ENCODE measurements around the gene FKBP6. TPM values are rescaled to one million over a fixed set of nuclear protein-coding genes. Genes with fewer than 3 reads are reported as not detected.
A peak's percentile ranks its signal among the peaks of the same experiment; 100 is the strongest.

The FKBP6 gene
- polyA plus RNA-seq, 6 donors from 2014 or later, result not detected

- ATAC-seq (ENCODE audit: low read depth in 2 of 2) (no peak), DNase-seq (no peak)
- H3K36me3 Mint-ChIP-seq, result no peaks in the 10 kb centered on the region
- H3K4me3 Mint-ChIP-seq, result no peak overlapping the region
- no peak overlapping the region for H3K27ac Mint-ChIP-seq
- no peaks in the 10 kb centered on the region for H3K27me3 Mint-ChIP-seq
- H3K9me3 Mint-ChIP-seq, result peaks cover 0 to 2% (median 0%) of the 10 kb centered on the region in 7 donors
- H3K4me1 Mint-ChIP-seq, result peaks cover 0 to 7% (median 0%) of the 10 kb centered on the region in 3 donors
Observed at GRCh38 chr7:73330772-73331171, 2.8 kb downstream of the FKBP6 start.

- peak overlapping the region in 1 of 6 donors; percentile 60 for H3K27ac Mint-ChIP-seq
- H3K36me3 Mint-ChIP-seq, result no peaks in the 10 kb centered on the region
- H3K9me3 Mint-ChIP-seq, result peaks cover 0 to 2% (median 0%) of the 10 kb centered on the region in 7 donors
- ATAC-seq (ENCODE audit: low read depth in 2 of 2) (no peak), DNase-seq (no peak)
- H3K4me3 Mint-ChIP-seq, result no peak overlapping the region
- H3K27me3 Mint-ChIP-seq, result no peaks in the 10 kb centered on the region
- H3K4me1 Mint-ChIP-seq, result peaks cover 0 to 1% (median 0%) of the 10 kb centered on the region in 3 donors
Observed at GRCh38 chr7:73332447-73332846, 4.5 kb downstream of the FKBP6 start.

- Mint-ChIP-seq H3K9me3 (no peaks in the 10 kb centered on the region), H3K4me3 (no peak overlapping the region), H3K27ac (no peak overlapping the region), H3K4me1 (no peaks in the 10 kb centered on the region), H3K27me3 (peaks cover 0 to 5% (median 0%) of the 10 kb centered on the region in 3 donors), H3K36me3 (no peaks in the 10 kb centered on the region)
- ATAC-seq (ENCODE audit: low read depth in 2 of 2) (no peak), DNase-seq (no peak)
Observed at GRCh38 chr7:73338321-73338720, 10.4 kb downstream of the FKBP6 start.

DNA sequence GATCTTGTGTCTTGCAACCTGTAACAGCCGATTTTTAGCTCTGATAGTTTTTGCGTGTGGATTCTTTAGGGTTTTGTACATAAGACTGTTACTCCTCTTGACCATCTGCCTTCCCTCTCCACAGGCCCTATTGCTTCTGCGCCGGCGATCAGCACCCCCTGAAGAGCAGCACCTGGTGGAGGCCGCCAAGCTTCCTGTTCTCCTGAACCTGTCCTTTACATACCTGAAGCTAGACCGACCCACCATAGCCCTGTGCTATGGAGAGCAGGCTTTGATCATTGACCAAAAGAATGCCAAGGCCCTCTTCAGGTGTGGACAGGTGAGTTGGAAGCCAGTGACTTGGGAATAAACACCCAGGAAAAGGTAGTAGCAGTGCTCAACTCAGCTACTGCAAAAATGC, 12.6 kb downstream of the FKBP6 start:
- ATAC-seq (ENCODE audit: low read depth in 2 of 2) (no peak), DNase-seq (no peak)
- Mint-ChIP-seq H3K9me3 (no peaks in the 10 kb centered on the region), H3K4me3 (no peak overlapping the region), H3K27me3 (peaks cover 0 to 14% (median 0%) of the 10 kb centered on the region in 3 donors), H3K27ac (no peak overlapping the region), H3K36me3 (no peaks in the 10 kb centered on the region), H3K4me1 (peaks cover 0 to under 1% (median 0%) of the 10 kb centered on the region in 3 donors)

GRCh38 chr7:73341877-73342276, 13.9 kb downstream of the FKBP6 start:
- DNase-seq, result no peak
- H3K4me3 Mint-ChIP-seq, result no peak overlapping the region
- ATAC-seq (ENCODE audit: low read depth in 2 of 2), result no peak
- no peaks in the 10 kb centered on the region for H3K36me3 Mint-ChIP-seq
- no peak overlapping the region for H3K27ac Mint-ChIP-seq
- peaks cover 0 to 19% (median 8%) of the 10 kb centered on the region in 3 donors for H3K27me3 Mint-ChIP-seq
- peaks cover 0 to 5% (median 0%) of the 10 kb centered on the region in 3 donors for H3K4me1 Mint-ChIP-seq
- no peaks in the 10 kb centered on the region for H3K9me3 Mint-ChIP-seq

DNA sequence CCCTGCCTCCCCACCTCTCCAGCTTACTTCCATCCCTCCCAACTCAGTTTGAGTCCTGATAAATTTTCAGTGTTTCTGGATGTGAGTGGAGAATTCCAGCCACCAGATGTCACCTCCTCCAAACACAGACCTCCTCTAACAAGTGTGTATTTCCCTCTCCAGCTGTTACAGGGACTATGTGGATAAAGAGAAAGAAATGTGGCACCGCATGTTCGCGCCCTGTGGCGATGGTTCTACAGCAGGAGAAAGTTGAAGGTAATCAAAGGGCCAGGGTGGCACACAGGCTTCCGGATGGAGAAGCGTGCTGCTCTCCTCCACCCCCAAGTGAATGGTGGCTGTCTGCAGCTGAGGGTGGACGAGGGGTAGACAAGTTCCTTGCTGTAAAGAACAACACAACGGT, 14.7 kb downstream of the FKBP6 start:
- H3K9me3 Mint-ChIP-seq, result no peaks in the 10 kb centered on the region

GRCh38 chr7:73343671-73344380, 15.9 kb downstream of the FKBP6 start:
- H3K27ac Mint-ChIP-seq, result no peak overlapping the region
- no peak overlapping the region for H3K4me3 Mint-ChIP-seq

More for the DNA sequence above, 14.7 kb downstream of the FKBP6 start:
- no peaks in the 10 kb centered on the region for H3K36me3 Mint-ChIP-seq
- peaks cover 0 to 5% (median 0%) of the 10 kb centered on the region in 3 donors for H3K4me1 Mint-ChIP-seq
- ATAC-seq (ENCODE audit: low read depth in 2 of 2) (no peak), DNase-seq (no peak)
- peaks cover 0 to 19% (median 8%) of the 10 kb centered on the region in 3 donors for H3K27me3 Mint-ChIP-seq
- H3K27ac Mint-ChIP-seq, result peak overlapping the region in 1 of 6 donors; percentile 57
- H3K4me3 Mint-ChIP-seq, result no peak overlapping the region

DNA sequence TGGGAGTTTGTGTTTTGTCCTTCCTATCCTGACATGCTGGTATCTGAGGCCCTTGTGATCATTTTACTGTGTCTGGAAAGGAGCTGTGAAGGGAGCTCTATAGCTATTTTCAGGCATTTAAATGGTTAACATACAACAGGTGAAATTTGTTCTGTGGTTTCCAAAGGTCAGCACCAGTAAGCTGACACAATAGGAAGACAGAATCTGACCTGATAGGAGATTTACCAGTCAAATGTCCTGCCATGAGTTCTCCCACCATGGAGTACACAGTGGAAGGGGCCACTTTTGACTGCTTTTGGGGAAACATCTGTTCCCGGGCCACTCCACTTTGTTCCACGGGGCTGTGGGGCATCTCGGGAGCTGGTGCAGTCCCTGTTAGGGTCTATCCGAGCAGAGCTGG, 17.6 kb downstream of the FKBP6 start:
- DNase-seq (no peak), ATAC-seq (ENCODE audit: low read depth in 2 of 2) (no peak)
- Mint-ChIP-seq H3K9me3 (no peaks in the 10 kb centered on the region), H3K36me3 (no peaks in the 10 kb centered on the region), H3K27ac (peak overlapping the region in 2 of 6 donors; percentile 44 to 68), H3K27me3 (peaks cover 8 to 19% (median 16%) of the 10 kb centered on the region in 3 donors), H3K4me3 (no peak overlapping the region), H3K4me1 (peaks cover 0 to 5% (median 2%) of the 10 kb centered on the region in 3 donors)

More at GRCh38 chr7:73343671-73344380, 15.9 kb downstream of the FKBP6 start:
- Mint-ChIP-seq H3K27me3 (peaks cover 8 to 19% (median 16%) of the 10 kb centered on the region in 3 donors), H3K4me1 (peaks cover 0 to 5% (median 2%) of the 10 kb centered on the region in 3 donors), H3K9me3 (no peaks in the 10 kb centered on the region), H3K36me3 (no peaks in the 10 kb centered on the region)
- DNase-seq, result no peak
- ATAC-seq (ENCODE audit: low read depth in 2 of 2), result no peak

- ATAC-seq (ENCODE audit: low read depth in 2 of 2), result no peak
- peak overlapping the region in 2 of 6 donors; percentile 44 to 94 for H3K27ac Mint-ChIP-seq
Observed at GRCh38 chr7:73345951-73346350, 18.0 kb downstream of the FKBP6 start.

DNA sequence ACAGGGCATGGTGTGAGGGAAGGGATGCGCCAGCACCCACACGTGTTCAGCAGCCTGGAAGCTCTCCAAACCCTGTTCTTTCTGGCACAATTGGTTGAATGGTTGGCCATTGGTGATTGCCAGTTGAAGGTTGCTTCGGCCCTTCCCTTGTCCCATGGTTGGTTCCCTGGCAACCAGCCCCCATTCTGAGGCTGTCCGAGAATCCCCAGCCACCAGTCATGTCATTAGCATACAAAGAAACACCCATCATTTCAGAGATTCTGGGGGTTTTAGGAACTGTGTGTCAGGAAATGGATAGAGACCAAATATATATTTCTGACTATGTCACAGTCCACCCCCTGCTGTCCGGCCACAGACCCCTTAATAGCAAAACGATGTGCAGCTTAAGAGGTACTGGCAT, 21.8 kb downstream of the FKBP6 start:
- DNase-seq (no peak), ATAC-seq (ENCODE audit: low read depth in 2 of 2) (no peak)
- H3K9me3 Mint-ChIP-seq, result peaks cover 0 to 9% (median 5%) of the 10 kb centered on the region in 7 donors
- H3K27ac Mint-ChIP-seq, result peak overlapping the region in 1 of 6 donors; percentile 21
- H3K4me3 Mint-ChIP-seq, result no peak overlapping the region
- peaks cover 6 to 16% (median 8%) of the 10 kb centered on the region in 3 donors for H3K27me3 Mint-ChIP-seq
- H3K4me1 Mint-ChIP-seq, result peaks cover 2 to 5% (median 5%) of the 10 kb centered on the region in 3 donors
- peaks cover 0 to 11% of the 10 kb centered on the region in 2 donors for H3K36me3 Mint-ChIP-seq

More at GRCh38 chr7:73345951-73346350, 18.0 kb downstream of the FKBP6 start:
- peaks cover 8 to 19% (median 16%) of the 10 kb centered on the region in 3 donors for H3K27me3 Mint-ChIP-seq
- no peak for DNase-seq
- H3K4me1 Mint-ChIP-seq, result peaks cover 0 to 5% (median 2%) of the 10 kb centered on the region in 3 donors
- H3K9me3 Mint-ChIP-seq, result no peaks in the 10 kb centered on the region
- H3K36me3 Mint-ChIP-seq, result no peaks in the 10 kb centered on the region
- H3K4me3 Mint-ChIP-seq, result no peak overlapping the region

DNA sequence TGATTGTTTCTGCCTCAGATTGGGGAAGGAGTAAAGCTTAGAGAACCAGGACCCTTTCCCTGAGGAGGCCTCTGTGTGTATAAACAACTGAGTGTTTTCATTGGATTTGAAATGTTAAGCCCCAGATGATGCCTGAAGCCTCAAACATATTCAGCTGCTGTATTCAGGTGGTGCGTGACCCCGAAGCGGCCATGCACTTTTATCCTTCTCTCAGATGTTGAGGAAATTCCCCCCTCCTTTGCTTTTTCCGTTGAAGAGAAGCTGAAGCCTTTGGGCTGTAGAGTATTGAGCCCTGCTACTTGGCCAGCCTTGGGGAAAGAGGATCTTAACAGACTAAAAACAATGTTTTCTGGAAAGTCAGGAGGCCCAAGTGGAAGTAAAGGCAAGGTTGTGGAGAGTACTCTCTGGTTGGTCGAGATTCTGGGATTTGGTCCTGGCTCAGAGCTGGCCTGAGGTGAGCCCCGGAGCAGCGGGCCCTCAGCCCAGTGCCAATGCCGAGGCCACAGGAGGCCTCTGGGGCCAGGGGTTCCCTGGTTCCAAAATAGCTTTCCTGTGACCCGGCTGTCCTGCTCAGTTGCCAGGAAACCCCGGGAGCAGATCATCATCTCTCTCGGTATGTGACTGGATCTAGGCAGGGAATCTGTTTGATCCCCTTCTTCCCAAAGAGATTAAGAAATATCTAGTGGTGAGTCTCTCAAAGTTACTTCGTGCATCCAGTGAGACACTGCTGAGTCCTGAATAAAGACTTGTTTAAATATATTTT, 22.5 kb downstream of the FKBP6 start:
- no peak for DNase-seq
- Mint-ChIP-seq H3K9me3 (peaks cover 0 to 9% (median 5%) of the 10 kb centered on the region in 7 donors), H3K27ac (no peak overlapping the region), H3K4me3 (no peak overlapping the region), H3K36me3 (peaks cover 0 to 11% of the 10 kb centered on the region in 2 donors), H3K27me3 (peaks cover 5 to 16% (median 8%) of the 10 kb centered on the region in 3 donors), H3K4me1 (peaks cover 2 to 9% (median 5%) of the 10 kb centered on the region in 3 donors)
- no peak for ATAC-seq (ENCODE audit: low read depth in 2 of 2)

DNA sequence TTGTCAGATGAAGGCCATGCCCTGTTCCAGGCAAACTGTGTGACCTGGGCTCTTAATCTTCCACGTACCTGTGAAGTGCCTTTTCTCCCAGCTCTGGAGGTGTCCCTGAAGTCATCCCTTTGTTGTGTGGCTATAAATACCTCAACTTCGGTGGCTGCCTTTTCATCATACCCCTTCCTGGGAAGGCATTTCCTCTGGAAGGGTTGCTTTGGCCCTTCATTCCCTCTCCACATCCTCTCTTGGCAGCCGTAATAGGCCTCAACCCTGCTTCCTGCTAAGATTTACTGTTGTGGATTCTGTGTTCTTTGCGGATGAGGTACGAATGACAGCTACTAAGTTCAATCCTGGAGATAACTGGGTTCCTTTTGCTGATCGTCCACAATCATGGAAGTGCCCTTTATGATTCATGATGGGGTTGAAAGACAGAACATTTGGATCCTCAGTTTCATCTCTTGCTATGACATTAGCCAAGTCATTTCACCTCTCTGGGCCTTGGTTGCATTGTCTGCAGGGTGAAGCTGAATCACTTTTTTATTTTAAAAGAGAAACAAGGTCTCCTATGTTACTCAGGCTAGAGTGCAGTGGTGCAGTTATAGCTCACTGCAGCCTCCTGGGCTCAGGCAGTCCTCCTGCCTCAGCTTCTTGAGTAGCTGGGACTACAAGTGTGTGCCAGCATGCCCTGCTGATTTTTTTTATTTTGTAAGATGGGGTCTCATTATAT, 23.6 kb downstream of the FKBP6 start:
- Mint-ChIP-seq H3K27ac (peak overlapping the region in 1 of 6 donors; percentile 49), H3K36me3 (peaks cover 0 to 11% of the 10 kb centered on the region in 2 donors), H3K9me3 (peaks cover 0 to 9% (median 5%) of the 10 kb centered on the region in 7 donors), H3K4me1 (peaks cover 2 to 5% (median 4%) of the 10 kb centered on the region in 3 donors), H3K27me3 (peaks cover 0 to 9% (median 8%) of the 10 kb centered on the region in 3 donors), H3K4me3 (peak overlapping the region in 1 of 8 donors; percentile 9)
- no peak for ATAC-seq (ENCODE audit: low read depth in 2 of 2)
- no peak for DNase-seq

GRCh38 chr7:73352784-73353183, 24.8 kb downstream of the FKBP6 start:
- Mint-ChIP-seq H3K27me3 (peaks cover 4 to 8% (median 8%) of the 10 kb centered on the region in 3 donors), H3K27ac (no peak overlapping the region), H3K4me3 (peak overlapping the region in 1 of 8 donors; percentile 53), H3K9me3 (peaks cover 0 to 9% (median 5%) of the 10 kb centered on the region in 7 donors), H3K36me3 (peaks cover 0 to 11% of the 10 kb centered on the region in 2 donors), H3K4me1 (peaks cover 2 to 5% (median 4%) of the 10 kb centered on the region in 3 donors)
- ATAC-seq (ENCODE audit: low read depth in 2 of 2) (no peak), DNase-seq (no peak)
